ENCODE data around the gene TNFRSF19.

TNFRSF19 gene

DNA sequence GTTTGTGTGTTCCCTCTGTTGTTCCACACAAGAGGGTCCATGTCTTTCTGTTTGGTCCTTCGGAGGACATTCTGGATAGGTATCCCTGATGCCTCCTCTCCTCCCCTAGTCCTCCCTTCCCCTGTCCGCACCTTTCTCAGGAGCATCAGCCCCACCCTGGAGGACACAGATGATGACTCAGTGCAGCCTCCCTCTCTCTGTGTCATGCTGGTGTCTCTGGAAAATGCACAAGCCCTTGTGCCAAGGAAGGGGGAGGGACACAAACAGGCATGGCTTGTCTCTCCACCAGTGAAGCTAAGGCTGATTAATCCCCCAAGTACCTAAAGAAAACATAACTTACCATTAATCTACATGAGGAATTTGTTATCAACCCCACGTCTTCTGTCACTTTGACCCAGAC lies 16.2 kb upstream of the TNFRSF19 start:
- TF ChIP-seq CTCF (conservative IDR thresholded peaks at IDR 0.05; ENCODE audit: control insufficient read depth, insufficient read depth, low read depth, low read length), result no peak
- no peak overlapping the region for H3K4me3 ChIP-seq (ENCODE audit: control insufficient read depth, low read depth, low read length)
- peak; percentile 33 for DNase-seq (ENCODE audit: low read depth)

GRCh38 chr13:23557043-23557442 lies 13.2 kb upstream of the TNFRSF19 start:
- no peak for TF ChIP-seq CTCF (conservative IDR thresholded peaks at IDR 0.05; ENCODE audit: control insufficient read depth, insufficient read depth, low read depth, low read length)
- DNase-seq (ENCODE audit: low read depth), result no peak
- H3K4me3 ChIP-seq (ENCODE audit: control insufficient read depth, low read depth, low read length), result no peak overlapping the region

- DNase-seq (ENCODE audit: low read depth), result no peak
- no peak overlapping the region for H3K4me3 ChIP-seq (ENCODE audit: control insufficient read depth, low read depth, low read length)
- no peak for TF ChIP-seq CTCF (conservative IDR thresholded peaks at IDR 0.05; ENCODE audit: control insufficient read depth, insufficient read depth, low read depth, low read length)
Observed at GRCh38 chr13:23557733-23558132, 12.5 kb upstream of the TNFRSF19 start.

GRCh38 chr13:23558675-23559536 lies 11.3 kb upstream of the TNFRSF19 start:
- peak overlapping the region; percentile 10 for H3K4me3 ChIP-seq (ENCODE audit: control insufficient read depth, low read depth, low read length)
- DNase-seq (ENCODE audit: low read depth), result peak; percentile 89

GRCh38 chr13:23560571-23561089 lies 9.6 kb upstream of the TNFRSF19 start:
- no peak overlapping the region for H3K4me3 ChIP-seq (ENCODE audit: control insufficient read depth, low read depth, low read length)
- no peak for TF ChIP-seq CTCF (conservative IDR thresholded peaks at IDR 0.05; ENCODE audit: control insufficient read depth, insufficient read depth, low read depth, low read length)
- no peak for DNase-seq (ENCODE audit: low read depth)

More at GRCh38 chr13:23558675-23559536, 11.3 kb upstream of the TNFRSF19 start:
- TF ChIP-seq CTCF (conservative IDR thresholded peaks at IDR 0.05; ENCODE audit: control insufficient read depth, insufficient read depth, low read depth, low read length), result no peak

GRCh38 chr13:23561261-23561660 lies 9.0 kb upstream of the TNFRSF19 start:
- no peak for DNase-seq (ENCODE audit: low read depth)
- TF ChIP-seq CTCF (conservative IDR thresholded peaks at IDR 0.05; ENCODE audit: control insufficient read depth, insufficient read depth, low read depth, low read length), result no peak
- no peak overlapping the region for H3K4me3 ChIP-seq (ENCODE audit: control insufficient read depth, low read depth, low read length)
